Urothelium cell line (cell line): ENCODE measurements around the gene FBXO28.
A peak's percentile ranks its signal among the peaks of the same experiment; 100 is the strongest.

Experiments used
- DNase-seq: peaks from one replicate; pipeline ENCODE4 v3.0.0; 2011; ENCODE audit warnings: low spot score, mixed read lengths
- FAIRE-seq: peaks from 2 replicates; lab custom pipeline; 2011; peaks lifted over from hg19 to GRCh38; lab: Jason Lieb, UNC

The FBXO28 gene

DNA sequence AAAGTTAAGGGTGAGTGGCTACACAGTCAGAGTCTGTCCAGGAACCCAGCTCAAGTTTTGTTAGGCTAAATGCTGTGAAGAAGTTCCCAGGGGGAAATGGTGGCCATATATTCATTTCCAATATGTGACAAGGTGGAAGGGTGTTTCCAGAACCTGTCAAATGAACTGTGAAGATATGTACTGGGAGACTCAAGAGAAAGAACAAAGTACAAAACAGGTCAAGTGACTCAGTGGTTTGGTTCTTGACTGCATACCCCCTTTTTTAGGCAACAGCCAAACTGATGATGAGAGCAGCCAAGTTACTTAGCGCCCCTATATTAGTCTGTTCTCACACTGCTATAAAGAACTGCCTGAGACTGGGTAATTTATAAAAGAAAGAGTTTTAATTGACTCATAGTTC is 18.6 kb upstream of the FBXO28 start:
- no peak for DNase-seq
- FAIRE-seq, result no peak

DNA sequence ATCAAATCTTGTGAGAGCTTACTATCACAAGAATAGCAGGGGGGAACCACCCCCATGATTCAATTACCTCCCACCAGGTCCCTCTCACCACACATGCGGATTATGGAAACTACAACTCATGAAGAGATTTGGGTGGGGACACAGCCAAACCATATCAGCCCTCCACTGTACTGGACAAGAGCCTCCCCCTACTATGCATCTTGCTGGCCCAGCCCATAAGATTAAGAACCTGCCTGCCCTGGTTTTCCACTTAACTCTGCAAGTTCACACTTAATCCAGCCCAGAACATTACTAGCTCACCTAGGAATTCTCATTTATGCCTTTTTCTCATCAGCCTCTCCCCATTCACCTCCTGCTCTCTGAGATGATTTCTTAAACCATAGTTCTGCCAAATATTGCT is 18.0 kb upstream of the FBXO28 start:
- FAIRE-seq (no peak), DNase-seq (no peak)

DNA sequence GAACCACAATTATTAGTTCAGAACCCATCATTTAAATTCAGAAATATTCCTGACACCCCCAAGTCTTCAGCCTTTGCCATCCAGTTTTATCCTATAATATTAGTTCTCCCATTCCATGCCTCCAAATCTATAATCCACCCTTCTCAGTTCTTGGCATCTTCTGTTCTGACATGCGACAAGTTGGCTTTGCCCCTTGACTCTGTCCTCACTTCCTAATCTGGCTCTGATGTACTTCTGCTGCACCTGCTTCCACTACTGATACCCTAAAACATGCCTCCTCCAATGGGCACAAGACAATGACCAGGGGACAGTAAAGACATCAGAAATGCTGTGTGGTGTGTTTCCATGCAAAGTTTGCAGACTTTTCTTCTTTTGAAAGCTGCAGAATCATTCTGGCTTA is 17.1 kb upstream of the FBXO28 start:
- no peak for DNase-seq
- no peak for FAIRE-seq

DNA sequence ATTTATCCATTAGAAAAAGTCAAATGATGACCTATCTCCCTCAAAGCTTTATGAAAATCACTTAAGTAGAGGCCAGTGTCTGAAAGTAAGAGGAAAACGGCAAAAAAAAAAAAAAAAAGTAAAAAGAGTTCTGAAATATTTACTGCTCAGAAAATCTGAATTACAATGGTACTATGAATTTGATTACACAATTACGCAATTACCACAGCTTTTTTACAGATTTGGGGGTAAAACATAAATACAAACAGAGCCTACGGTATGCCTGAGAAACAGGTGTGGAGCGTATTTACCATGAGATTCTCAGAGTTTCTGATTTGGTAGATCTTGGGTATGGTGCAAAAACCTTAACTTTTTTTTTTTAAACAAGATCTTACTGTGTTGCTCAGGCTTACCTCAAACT is 15.9 kb upstream of the FBXO28 start:
- DNase-seq, result no peak
- no peak for FAIRE-seq

DNA sequence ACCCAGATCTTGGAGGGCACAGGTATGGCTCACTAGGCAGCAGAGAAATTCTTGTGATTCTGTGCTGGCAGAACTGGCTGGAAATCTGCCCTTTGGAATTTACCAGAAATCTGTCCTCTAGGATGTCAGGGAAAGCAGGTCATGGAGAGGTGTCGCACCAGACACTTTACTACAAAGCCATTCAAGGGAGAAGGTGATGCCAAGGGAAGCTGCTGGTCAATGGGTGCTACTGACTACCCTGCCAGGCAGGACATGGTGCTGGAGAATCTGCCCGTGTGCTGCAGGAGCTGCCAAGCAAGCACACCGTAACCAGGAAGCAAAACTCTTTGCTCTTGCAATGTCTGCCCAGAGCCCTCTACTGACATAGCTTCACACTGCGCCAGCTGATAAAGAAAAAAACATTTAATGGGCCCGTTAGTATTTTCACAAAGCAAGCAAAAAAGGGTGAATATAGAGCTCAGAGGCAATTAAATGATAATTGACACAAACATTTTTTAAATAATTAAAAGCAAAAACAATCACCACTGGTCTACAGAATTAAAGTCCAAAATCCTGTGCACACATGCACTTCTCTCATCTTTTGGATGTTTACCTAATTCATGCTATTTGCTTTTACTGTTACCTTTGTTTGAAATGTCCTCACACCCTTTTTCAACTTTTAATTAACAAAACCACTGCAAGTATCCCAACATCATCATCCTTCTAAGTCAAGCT is 7.2 kb upstream of the FBXO28 start:
- peak; percentile 68 for DNase-seq

DNA sequence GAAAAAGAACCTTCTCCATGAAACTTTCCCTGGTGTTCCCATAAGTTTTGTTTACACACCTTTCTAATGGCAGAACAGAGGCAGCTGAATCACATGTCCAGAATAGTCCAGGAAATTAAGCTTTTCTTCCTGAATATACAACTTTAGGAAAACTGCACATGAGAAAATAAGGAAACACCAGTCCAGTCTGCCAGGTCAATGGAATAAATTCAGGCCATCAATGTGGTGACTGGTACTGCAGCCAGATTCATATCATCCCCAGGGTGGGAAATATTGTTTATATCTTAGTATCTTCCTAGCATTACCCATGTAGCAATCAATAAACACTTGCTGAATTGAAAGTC is 6.7 kb upstream of the FBXO28 start:
- no peak for FAIRE-seq
- DNase-seq, result no peak

More for the DNA sequence above, 7.2 kb upstream of the FBXO28 start:
- FAIRE-seq, result no peak

DNA sequence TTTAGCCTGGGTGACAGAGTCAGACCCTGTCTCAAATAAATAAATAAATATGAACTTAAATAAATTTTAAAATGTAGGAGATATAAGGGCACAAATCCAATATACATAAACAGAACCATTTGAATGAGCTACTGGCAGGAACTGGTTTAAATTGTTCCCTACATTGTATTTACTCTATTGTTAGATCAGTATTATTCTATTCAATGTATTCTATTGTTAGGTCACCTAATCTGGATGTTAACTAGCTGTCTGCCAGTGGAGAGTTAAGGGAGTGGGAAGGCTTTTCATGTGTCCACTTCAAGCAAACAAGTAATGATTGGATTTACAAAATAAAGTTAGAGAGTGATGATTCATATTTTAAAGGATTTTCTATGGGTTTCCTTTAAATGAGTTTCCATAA is 4.9 kb upstream of the FBXO28 start:
- FAIRE-seq, result no peak
- DNase-seq, result no peak

DNA sequence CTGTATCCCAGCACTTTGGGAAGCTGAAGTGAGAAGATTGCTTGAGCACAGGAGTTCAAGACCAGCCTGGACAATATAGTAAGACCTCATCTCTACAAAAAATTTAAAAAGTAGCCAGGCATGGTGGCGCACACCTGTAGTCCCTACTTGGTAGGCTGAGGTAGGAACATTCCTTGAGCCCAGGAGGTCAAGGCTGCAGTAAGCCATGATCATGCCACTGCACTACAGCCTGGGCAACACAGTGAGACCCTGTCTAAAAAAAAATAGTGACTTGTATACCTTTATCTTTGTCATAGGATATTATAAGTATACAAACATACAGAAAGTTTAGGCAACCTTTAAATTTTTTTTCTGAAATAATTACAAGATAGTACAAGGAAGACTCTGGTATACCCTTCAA is 3.9 kb upstream of the FBXO28 start:
- no peak for DNase-seq
- FAIRE-seq, result no peak

DNA sequence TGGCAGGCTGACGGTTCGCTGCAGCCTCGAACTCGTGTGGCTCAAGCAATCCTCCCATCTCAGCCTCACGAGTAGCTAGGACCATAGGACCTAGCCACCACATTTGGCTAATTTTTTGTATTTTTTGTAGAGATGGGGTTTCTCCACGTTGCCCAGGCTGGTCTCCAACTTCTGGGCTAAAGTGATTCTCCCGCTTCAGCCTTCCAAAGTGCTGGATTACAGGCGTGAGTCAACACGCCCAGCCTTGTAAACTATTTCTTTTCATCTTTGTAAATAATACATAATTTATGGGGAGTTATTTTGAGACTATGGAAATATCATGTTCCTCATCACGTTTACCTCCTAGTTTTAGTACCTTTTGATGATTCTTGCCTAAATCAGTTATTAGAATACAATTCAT is 906 bp upstream of the FBXO28 start:
- FAIRE-seq (no peak), DNase-seq (no peak)

DNA sequence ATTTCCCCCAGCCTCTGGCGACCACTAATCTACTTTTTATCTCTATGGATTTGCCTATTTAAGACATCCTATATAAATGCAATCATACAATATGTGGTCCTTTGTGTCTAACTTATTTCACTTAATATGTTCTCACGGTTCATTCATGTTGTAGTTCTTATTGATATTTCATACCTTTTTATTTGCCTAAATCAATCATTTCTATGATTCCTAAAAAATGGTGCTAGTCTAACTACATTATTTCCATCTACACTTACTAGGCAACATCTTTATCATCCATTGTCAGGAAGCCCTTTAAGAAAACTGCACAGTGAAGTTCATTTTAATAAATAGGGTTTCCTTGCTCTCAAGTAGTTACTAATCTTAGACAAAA is 380 bp upstream of the FBXO28 start:
- DNase-seq (no peak), FAIRE-seq (no peak)

DNA sequence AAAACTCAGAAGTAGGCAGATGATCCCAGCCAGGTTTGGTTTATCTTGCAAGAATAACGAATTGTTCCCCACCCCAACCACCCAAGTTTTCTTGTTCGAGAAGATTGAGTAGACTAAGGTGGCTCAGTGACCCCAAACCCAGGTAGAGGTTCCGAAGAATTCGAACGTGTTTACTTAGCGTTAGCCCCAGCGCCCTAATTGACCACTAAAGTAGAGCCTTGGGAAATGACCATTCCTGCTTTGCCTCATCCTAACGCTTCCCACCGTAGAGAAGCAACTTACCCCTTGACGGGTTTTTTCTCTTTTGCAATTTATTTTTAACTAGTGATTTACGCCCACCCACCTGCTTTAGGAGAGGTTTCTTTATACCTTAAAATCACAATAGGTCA is 870 bp downstream of the FBXO28 start:
- no peak for FAIRE-seq
- no peak for DNase-seq

DNA sequence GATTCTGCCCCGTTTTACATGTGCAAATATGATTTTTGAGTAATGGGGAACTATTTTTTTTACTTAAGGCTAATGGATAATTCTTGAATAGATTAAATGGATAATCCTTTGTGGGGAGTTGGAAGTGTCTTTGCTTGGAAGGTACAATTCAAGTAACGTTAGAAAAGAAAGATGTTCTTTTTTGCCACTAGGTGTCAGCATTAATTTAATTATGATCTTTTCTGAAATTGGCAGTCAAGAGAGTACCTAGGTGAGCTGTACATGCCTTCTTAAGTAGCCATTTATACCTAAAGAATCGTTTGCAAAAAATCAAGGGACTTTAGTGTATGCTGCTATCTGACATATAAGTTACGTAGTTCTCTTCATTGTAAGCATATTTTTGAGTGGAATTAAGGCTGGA is 2.2 kb downstream of the FBXO28 start:
- DNase-seq (peak; percentile 28), FAIRE-seq (no peak)

DNA sequence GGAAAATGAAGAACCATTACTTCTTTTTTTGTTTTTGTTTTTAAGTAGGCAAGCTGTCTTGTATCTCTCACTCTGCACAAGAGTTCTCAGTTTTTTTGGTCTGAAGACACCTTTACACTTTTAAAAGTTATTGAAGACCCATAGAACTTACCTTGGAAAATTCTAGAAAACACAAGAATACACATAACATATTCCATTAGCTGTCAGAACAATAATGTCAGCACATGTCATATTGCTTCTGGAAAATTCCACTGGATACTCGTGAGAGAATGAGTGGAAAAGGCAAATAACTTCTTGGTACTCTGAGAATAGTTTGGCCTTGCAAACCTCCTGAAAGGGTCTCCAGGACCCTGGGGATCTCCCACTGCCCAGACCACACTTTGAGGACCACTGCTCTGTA is 4.8 kb downstream of the FBXO28 start:
- no peak for FAIRE-seq
- DNase-seq, result no peak

DNA sequence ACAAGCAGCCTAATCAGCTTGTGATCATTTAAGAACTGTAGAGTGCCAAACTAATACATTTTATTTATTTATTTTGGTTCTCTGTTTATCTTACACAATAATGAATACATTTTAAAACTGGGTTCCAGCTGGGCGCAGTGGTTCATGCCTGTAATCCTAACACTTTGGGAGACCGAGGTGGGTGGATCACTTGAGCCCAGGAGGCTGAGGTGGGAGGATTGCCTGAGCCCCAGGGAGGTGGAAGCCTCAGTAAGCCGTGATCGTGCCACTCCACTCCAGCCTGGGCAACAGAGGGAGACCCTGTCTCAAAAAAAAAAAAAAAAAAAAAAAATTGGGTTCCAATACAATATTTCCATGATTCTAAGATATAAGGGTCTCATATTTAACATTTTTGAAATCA is 9.2 kb downstream of the FBXO28 start:
- DNase-seq (no peak), FAIRE-seq (no peak)

DNA sequence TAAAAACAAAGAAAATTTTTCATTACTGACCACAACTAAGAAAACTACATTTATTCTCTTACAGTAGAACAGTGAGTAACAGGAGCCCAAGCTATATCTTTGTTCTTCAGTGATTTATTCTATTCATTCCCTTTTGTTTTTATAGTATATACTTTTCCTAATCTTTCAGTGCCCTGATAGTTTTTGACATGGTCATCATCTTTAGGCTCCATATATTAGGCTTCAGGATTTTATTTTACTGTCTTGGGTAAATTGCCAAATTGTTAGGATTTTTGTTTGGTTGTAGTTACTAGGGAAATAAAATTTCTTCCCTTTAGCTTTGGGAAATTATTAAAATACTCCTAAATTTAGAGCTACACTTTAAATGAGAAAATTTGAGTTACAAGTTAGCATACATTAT is 10.3 kb downstream of the FBXO28 start:
- DNase-seq (no peak), FAIRE-seq (no peak)

DNA sequence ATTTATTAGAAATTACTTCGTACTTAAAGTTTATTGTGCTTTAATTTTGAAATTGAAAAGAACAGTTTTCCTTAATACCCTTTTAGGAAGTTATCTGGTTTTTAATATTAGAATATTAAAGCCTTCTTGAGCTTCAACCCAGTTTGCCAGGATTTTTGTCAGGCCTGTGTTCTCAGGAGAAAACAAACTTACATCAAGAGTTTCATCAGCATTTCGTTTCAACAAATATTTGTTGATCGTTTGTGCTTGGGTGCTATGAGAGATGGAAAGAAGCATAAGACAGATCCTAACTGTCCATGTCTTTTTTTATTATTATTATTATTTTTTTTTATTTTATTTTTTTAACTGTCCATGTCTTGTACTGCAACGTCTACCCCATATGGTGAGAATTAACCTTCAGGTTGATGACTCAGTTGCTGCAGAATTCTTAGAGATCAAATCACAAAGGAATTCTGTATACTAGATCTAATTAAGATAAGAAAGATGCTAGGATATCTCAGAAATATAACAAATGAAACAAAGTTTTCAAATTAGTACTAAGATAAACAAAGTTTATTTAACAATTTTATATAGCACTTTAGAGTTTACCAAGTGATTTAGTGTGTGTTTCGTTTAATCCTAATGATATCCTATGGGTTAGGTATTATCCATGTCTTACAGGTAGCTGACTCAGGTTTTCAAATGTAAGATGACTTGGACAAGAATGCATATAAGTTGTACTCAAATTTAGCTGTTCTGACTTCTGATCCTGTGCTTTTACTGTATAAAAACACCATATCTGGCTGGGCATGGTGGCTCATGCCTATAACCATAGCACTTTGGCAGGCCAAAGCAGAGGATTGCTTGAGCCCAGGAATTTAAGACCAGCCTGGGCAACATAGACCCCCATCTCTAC is 14.3 kb downstream of the FBXO28 start:
- no peak for FAIRE-seq

DNA sequence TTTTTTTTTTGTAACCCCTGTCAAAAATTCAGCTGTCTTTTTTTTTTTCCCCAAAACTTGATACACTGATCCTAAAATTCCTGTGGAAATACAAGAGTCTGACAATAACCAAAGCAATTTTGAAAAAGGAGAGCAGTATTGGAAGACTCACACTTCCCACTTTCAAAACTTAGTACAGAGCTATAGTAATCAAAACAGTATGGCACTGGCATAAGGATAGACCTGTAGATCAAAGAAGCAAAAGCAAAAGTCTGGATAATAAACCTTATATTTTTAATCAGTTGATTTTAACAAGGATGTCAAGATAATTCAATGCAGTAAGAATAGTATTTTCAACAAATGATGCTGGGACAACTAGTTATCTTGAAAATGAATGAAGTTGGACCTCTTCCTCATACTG is 17.3 kb downstream of the FBXO28 start:
- FAIRE-seq (no peak), DNase-seq (no peak)

More for the DNA sequence above, 14.3 kb downstream of the FBXO28 start:
- no peak for DNase-seq

DNA sequence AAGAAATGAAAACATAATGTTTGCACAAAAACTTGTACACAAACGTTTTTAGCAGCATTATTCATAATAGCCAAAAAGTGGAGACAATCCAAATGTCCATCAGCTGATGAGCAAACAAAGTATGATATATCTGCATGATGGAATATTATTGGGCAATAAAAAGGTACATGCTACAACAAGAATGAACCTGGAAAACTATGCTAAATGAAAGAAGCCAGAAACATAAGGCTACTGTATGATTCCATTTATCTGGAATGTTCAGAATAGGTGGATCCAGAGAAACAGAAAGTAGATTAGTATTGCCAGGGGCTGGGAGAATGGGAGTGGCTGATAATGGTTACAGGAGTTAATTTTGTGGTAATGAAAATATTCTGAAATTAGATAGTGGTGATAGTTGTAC is 19.0 kb downstream of the FBXO28 start:
- no peak for DNase-seq
- no peak for FAIRE-seq

DNA sequence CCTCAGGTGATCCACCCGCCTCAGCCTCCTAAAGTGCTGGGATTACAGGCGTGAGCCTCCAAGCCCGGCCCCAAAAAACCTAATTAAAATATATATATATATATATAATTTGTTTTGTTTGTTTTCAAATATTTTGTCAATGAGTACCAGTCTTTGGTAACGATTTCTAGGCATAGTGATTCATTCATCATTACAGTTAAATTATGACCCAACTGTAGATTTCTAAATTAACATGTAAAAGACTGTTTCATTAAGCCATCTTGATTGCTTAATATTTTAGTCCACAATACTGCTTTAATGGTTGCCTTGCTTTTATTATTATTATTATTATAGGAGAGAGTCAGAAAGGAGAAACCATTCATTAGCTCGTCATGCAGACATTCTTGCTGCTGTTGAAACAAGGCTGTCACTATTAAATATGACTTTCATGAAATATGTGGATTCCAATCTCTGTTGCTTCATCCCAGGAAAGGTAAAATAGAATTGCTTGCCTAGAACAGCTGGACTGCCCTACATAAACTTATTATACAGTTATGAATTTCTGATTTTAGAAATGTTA is 19.9 kb downstream of the FBXO28 start:
- DNase-seq, result no peak
- no peak for FAIRE-seq

DNA sequence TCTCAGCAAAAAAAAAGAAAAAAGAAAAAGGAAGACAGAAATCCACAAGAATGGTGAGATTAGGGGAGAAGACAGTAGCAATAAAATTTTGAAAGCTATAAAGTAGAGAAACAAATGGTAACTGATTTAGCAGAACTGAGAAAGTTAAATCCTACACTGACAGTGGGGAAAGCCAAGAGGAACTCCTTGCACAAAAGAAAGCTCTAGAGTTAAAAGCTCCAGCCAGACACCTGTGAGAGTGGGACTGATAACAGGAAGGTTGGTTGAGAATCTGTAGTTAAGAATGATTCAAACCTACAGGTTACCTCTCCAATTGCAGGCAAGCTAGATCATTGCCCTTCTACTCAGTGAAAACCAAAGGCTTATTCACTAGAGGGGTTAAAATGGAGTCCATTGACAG is 23.6 kb downstream of the FBXO28 start:
- no peak for FAIRE-seq
- no peak for DNase-seq

DNA sequence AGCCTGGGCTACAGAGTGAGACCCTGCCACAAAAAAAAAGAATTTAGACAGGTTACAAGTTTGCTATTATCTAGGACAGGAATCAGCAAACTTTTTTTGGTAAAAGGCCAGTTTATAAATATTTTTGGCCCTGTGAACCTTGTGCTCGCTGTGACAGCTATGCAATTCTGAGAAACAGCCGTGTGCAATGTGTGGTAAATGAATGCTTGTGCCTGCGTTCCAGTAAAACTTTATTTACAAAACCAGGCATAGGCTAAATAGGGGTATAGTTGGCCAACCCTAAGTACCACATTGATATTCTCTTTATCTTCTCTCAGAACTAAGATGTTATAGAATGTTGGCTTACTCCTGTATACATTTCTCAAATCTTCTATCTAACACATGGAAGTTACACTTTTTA is 24.3 kb downstream of the FBXO28 start:
- FAIRE-seq (no peak), DNase-seq (no peak)

DNA sequence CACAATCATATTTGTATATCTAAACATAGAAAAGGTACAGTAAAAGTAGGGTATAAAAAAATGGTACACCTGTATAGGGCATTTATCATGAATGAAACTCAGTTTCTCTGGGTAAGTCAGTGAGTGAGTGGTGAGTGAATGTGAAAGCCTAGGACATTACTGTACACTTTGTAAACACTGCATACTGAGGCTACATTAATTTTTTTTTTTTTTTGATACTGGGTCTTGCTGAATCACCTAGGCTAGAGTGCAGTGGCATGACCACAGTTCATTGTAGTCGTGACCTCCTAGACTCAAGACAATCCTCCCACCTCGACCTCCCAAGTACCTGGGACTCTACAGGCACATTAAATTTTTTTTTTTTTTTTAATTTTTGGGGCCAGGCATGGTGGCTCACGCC is 27.8 kb downstream of the FBXO28 start:
- DNase-seq (no peak), FAIRE-seq (no peak)
